D721Med (cell line): ENCODE measurements around the gene IL17C.

Source experiments
- DNase-seq: peaks from one replicate; pipeline ENCODE4 v3.0.0; 2011; ENCODE audit warnings: low spot score; ENCODE audit not compliant: insufficient read length
- FAIRE-seq: peaks from 2 replicates; lab custom pipeline; 2011; peaks lifted over from hg19 to GRCh38; lab: Jason Lieb, UNC
- CTCF ChIP-seq: IDR thresholded peaks from 2 replicates; pipeline ENCODE4 v1.5.1; 2012; ENCODE audit warnings: mild to moderate bottlenecking, control low read depth; ENCODE audit not compliant: insufficient read depth; ENCODE audit errors: missing control alignments

IL17C gene, protein sequence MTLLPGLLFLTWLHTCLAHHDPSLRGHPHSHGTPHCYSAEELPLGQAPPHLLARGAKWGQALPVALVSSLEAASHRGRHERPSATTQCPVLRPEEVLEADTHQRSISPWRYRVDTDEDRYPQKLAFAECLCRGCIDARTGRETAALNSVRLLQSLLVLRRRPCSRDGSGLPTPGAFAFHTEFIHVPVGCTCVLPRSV

GRCh38 chr16:88638323-88639230 is at the start of gene IL17C:
IL17C (plus strand) TSS chr16:88638572; CDS start chr16:88638642, 70 bp downstream.
- FAIRE-seq (no peak), DNase-seq (no peak)
- TF ChIP-seq CTCF, result no peak

DNA sequence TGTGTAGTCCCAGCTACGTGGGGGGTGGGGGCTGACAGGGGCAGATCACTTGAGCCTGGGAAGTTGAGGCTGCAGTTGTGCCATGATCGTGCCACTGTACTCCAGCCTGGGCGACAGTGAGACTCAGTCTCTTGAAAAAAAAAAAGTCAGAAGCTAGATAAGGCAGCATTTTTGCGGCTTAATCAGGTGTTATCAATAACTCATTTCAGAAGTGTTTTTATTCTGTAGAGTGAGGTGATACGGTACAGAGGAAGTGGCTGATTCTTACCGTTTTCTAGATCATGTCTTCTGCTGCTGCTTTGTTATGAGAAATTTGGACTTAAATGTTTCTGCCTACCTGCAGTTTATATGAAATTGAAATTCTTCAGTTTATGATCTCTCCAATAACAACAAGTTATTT is 49.6 kb upstream of the IL17C start:
- TF ChIP-seq CTCF, result no peak
- no peak for FAIRE-seq
- DNase-seq, result no peak

- FAIRE-seq (no peak), DNase-seq (no peak)
- no peak for TF ChIP-seq CTCF
Measured at GRCh38 chr16:88589441-88589840, 48.9 kb upstream of the IL17C start.

- DNase-seq (no peak), FAIRE-seq (no peak)
- TF ChIP-seq CTCF, result no peak
Measured at GRCh38 chr16:88591577-88592021, 46.8 kb upstream of the IL17C start.

DNA sequence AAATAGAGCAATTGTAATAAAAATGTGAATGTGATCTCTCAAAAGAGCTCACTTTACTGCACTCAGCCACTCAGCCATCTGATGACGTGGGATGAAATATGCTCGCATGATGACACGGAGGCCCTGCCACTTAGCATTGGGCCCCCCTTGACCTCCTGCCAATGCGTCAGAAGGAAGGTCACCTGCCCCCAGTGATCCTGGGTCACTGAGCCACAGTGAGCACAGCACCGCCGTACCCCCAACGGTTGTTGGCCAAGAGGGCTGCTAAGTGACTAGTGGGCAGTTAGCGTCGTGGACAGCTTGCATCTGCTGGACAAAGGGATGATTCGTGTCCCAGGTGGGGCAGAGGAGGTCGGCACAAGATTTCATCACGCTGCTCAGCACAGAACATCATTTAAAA is 45.3 kb upstream of the IL17C start:
- no peak for TF ChIP-seq CTCF
- DNase-seq (no peak), FAIRE-seq (no peak)

- DNase-seq (no peak), FAIRE-seq (no peak)
- TF ChIP-seq CTCF, result no peak
Measured at GRCh38 chr16:88593489-88593888, 44.9 kb upstream of the IL17C start.
